Nephron progenitor cell (in vitro differentiated cells): ENCODE results near the gene ANKFN1.

Experiments
- DNase-seq: peaks from one replicate; pipeline ENCODE4 v3.0.0; 2021
- H3K27ac Mint-ChIP-seq: 2 replicates; pipeline ENCODE4 v1.8.0; 2021; ENCODE audit warnings: mild to moderate bottlenecking, moderate library complexity, mixed read lengths
- H3K27me3 Mint-ChIP-seq: 2 replicates; pipeline ENCODE4 v1.8.0; 2021; ENCODE audit warnings: mild to moderate bottlenecking, low read depth, mixed read lengths; ENCODE audit not compliant: poor library complexity
- H3K36me3 Mint-ChIP-seq: 2 replicates; pipeline ENCODE4 v1.8.0; 2021; ENCODE audit warnings: low read depth, mixed read lengths
- H3K4me1 Mint-ChIP-seq: 2 replicates; pipeline ENCODE4 v1.8.0; 2021; ENCODE audit warnings: mixed read lengths
- H3K4me3 Mint-ChIP-seq: 2 replicates; pipeline ENCODE4 v1.8.0; 2021; ENCODE audit warnings: mild to moderate bottlenecking, moderate library complexity, mixed read lengths
- H3K9me3 Mint-ChIP-seq: 2 replicates; pipeline ENCODE4 v1.8.0; 2021; ENCODE audit warnings: mild to moderate bottlenecking, moderate library complexity, mixed read lengths
- CTCF ChIP-seq: fragments of 200-600 bp; sonication (generic); IDR thresholded peaks from 2 replicates; pipeline ENCODE4 v1.5.0; 2021; ENCODE audit warnings: antibody characterized with exemption

ANKFN1 gene

GRCh38 chr17:56297184-56297583, 143.9 kb downstream of the ANKFN1 start:
- Mint-ChIP-seq H3K27ac (no peak overlapping the region), H3K4me1 (peaks cover 7% of the 10 kb centered on the region), H3K36me3 (no peaks in the 10 kb centered on the region), H3K9me3 (peaks cover 5% of the 10 kb centered on the region), H3K27me3 (peaks cover 7% of the 10 kb centered on the region), H3K4me3 (no peak overlapping the region)
- DNase-seq: peak; percentile 6
- TF ChIP-seq CTCF: no peak

GRCh38 chr17:56298846-56299245, 145.6 kb downstream of the ANKFN1 start:
- peaks cover 7% of the 10 kb centered on the region for H3K4me1 Mint-ChIP-seq
- no peak overlapping the region for H3K27ac Mint-ChIP-seq
- no peak for DNase-seq

GRCh38 chr17:56300144-56300543, 146.9 kb downstream of the ANKFN1 start:
- no peaks in the 10 kb centered on the region for H3K36me3 Mint-ChIP-seq
- TF ChIP-seq CTCF: no peak
- H3K4me1 Mint-ChIP-seq: peaks cover 7% of the 10 kb centered on the region
- H3K4me3 Mint-ChIP-seq: no peak overlapping the region
- H3K27ac Mint-ChIP-seq: no peak overlapping the region
- DNase-seq: no peak
- H3K27me3 Mint-ChIP-seq: peaks cover 7% of the 10 kb centered on the region
- H3K9me3 Mint-ChIP-seq: peaks cover 5% of the 10 kb centered on the region

More at GRCh38 chr17:56298846-56299245, 145.6 kb downstream of the ANKFN1 start:
- TF ChIP-seq CTCF: no peak
- Mint-ChIP-seq H3K9me3 (peaks cover 5% of the 10 kb centered on the region), H3K27me3 (peaks cover 7% of the 10 kb centered on the region), H3K36me3 (no peaks in the 10 kb centered on the region), H3K4me3 (no peak overlapping the region)

- DNase-seq: no peak
- Mint-ChIP-seq H3K36me3 (no peaks in the 10 kb centered on the region), H3K9me3 (peaks cover 12% of the 10 kb centered on the region), H3K4me3 (no peak overlapping the region), H3K4me1 (no peaks in the 10 kb centered on the region), H3K27ac (no peak overlapping the region), H3K27me3 (no peaks in the 10 kb centered on the region)
- no peak for TF ChIP-seq CTCF
Measured at GRCh38 chr17:56305007-56305406, 151.7 kb downstream of the ANKFN1 start.

GRCh38 chr17:56309897-56310296, 156.6 kb downstream of the ANKFN1 start:
- no peak overlapping the region for H3K4me3 Mint-ChIP-seq

More at GRCh38 chr17:56309897-56310296, 156.6 kb downstream of the ANKFN1 start:
- Mint-ChIP-seq H3K9me3 (peaks cover 12% of the 10 kb centered on the region), H3K36me3 (no peaks in the 10 kb centered on the region), H3K27ac (no peak overlapping the region), H3K27me3 (peaks cover 6% of the 10 kb centered on the region), H3K4me1 (no peaks in the 10 kb centered on the region)
- no peak for DNase-seq
- TF ChIP-seq CTCF: no peak
